Activated CD4-positive, CD25-positive, alpha-beta regulatory T cell (primary cell): ENCODE data around the gene GLDC.
"Not testable (repeated sequence)": the region's sequence is repeated elsewhere in the genome, so short reads cannot be mapped to it uniquely, and the experiment has no call there.

Experiments
- DNase-seq, 4 experiments: peaks; one replicate each; lab custom pipeline; 2025; lab: John Stamatoyannopoulos, UW

Gene GLDC

GRCh38 chr9:6664204-6664680, 18.7 kb upstream of the GLDC start:
- no peak for DNase-seq

- DNase-seq, result no peak
Measured at GRCh38 chr9:6660512-6660911, 15.0 kb upstream of the GLDC start.

- DNase-seq, result no peak
Measured at GRCh38 chr9:6658628-6659353, 13.3 kb upstream of the GLDC start.

- no peak for DNase-seq
Measured at GRCh38 chr9:6656614-6657300, 11.2 kb upstream of the GLDC start.

- DNase-seq, result no peak
Measured at GRCh38 chr9:6655036-6655435, 9.5 kb upstream of the GLDC start.

- DNase-seq, result no peak
Measured at GRCh38 chr9:6646293-6646636, 736 bp upstream of the GLDC start.

- DNase-seq, result not testable (repeated sequence)
Measured at GRCh38 chr9:6645105-6645354, 499 bp downstream of the GLDC start.

- no peak for DNase-seq
Measured at GRCh38 chr9:6644346-6645104, 1.0 kb downstream of the GLDC start.

GRCh38 chr9:6641961-6642360, 3.6 kb downstream of the GLDC start:
- no peak for DNase-seq

GRCh38 chr9:6641561-6641960, 4.0 kb downstream of the GLDC start:
- DNase-seq, result no peak

GRCh38 chr9:6641056-6641455, 4.5 kb downstream of the GLDC start:
- no peak for DNase-seq

GRCh38 chr9:6640268-6641051, 5.1 kb downstream of the GLDC start:
- no peak for DNase-seq

- DNase-seq, result no peak
Measured at GRCh38 chr9:6639622-6640021, 5.9 kb downstream of the GLDC start.

- DNase-seq, result no peak
Measured at GRCh38 chr9:6634444-6634843, 11.1 kb downstream of the GLDC start.

GRCh38 chr9:6633378-6633777, 12.2 kb downstream of the GLDC start:
- no peak for DNase-seq

- DNase-seq, result no peak
Measured at GRCh38 chr9:6632516-6633183, 12.9 kb downstream of the GLDC start.

- no peak for DNase-seq
Measured at GRCh38 chr9:6631207-6631512, 14.4 kb downstream of the GLDC start.

- no peak for DNase-seq
Measured at GRCh38 chr9:6630502-6631206, 14.9 kb downstream of the GLDC start.

GRCh38 chr9:6628704-6629103, 16.8 kb downstream of the GLDC start:
- DNase-seq, result no peak

- DNase-seq, result no peak
Measured at GRCh38 chr9:6625363-6625762, 20.2 kb downstream of the GLDC start.

- DNase-seq, result not testable (repeated sequence)
Measured at GRCh38 chr9:6622784-6623183, 22.7 kb downstream of the GLDC start.
